HepG2 (cell line): ENCODE measurements around the gene ACAT2. TPM values are rescaled to one million over a fixed set of nuclear protein-coding genes. Genes with fewer than 3 reads are reported as not detected.

Experiments
- GZF1 ChIP-seq: sonication (generic); formaldehyde crosslinking; IDR thresholded peaks from 2 replicates; pipeline ENCODE4 v1.5.1; 2020; ENCODE audit warnings: mild to moderate bottlenecking, missing genetic modification reagents
- HIVEP1 ChIP-seq: sonication (generic); formaldehyde crosslinking; IDR thresholded peaks from 2 replicates; pipeline ENCODE4 v1.4.0; 2020; ENCODE audit warnings: mild to moderate bottlenecking, missing genetic modification reagents
- KLF9 ChIP-seq: IDR thresholded peaks from 2 replicates; pipeline ENCODE4 v1.6.1; 2016; ENCODE audit warnings: low read depth
- MAF1 ChIP-seq: sonication (generic); formaldehyde crosslinking; IDR thresholded peaks from 2 replicates; pipeline ENCODE4 v1.5.0; 2020; ENCODE audit warnings: missing genetic modification reagents, borderline replicate concordance
- NFE2L1 ChIP-seq: sonication (generic); formaldehyde crosslinking; IDR thresholded peaks from 2 replicates; pipeline ENCODE4 v1.4.0; 2020; ENCODE audit warnings: missing genetic modification reagents, mild to moderate bottlenecking, borderline replicate concordance
- NFRKB ChIP-seq: fragments of 450-650 bp; IDR thresholded peaks from 2 replicates; pipeline ENCODE4 v1.6.1; 2017
- RAD21 ChIP-seq: fragments of 450-650 bp; formaldehyde crosslinking; IDR thresholded peaks from 2 replicates; pipeline ENCODE4 v1.5.0; 2020; ENCODE audit warnings: mild to moderate bottlenecking
- RARG ChIP-seq: sonication (generic); formaldehyde crosslinking; IDR thresholded peaks from 2 replicates; pipeline ENCODE4 v1.4.0; 2020; ENCODE audit warnings: low read depth, mild to moderate bottlenecking, missing genetic modification reagents
- REL ChIP-seq: sonication (generic); formaldehyde crosslinking; conservative IDR thresholded peaks from 2 replicates; pipeline ENCODE4 v1.8.0; 2022; ENCODE audit warnings: mild to moderate bottlenecking, missing genetic modification reagents, moderate library complexity
- THAP11 ChIP-seq: IDR thresholded peaks from 2 replicates; pipeline ENCODE4 v1.6.1; 2016; ENCODE audit warnings: missing biosample characterization, missing genetic modification reagents
- THYN1 ChIP-seq: sonication (generic); formaldehyde crosslinking; IDR thresholded peaks from 2 replicates; pipeline ENCODE4 v1.8.1; 2023; ENCODE audit warnings: low read depth, mild to moderate bottlenecking, moderate library complexity, missing genetic modification reagents, borderline replicate concordance
- ZBTB38 ChIP-seq: sonication (generic); formaldehyde crosslinking; IDR thresholded peaks from 2 replicates; pipeline ENCODE4 v1.5.1; 2020; ENCODE audit warnings: mild to moderate bottlenecking, missing genetic modification reagents
- ZFP82 ChIP-seq: sonication (generic); formaldehyde crosslinking; IDR thresholded peaks from 2 replicates; pipeline ENCODE4 v1.5.1; 2020; ENCODE audit warnings: mild to moderate bottlenecking, missing genetic modification reagents, borderline replicate concordance
- ZNF337 ChIP-seq: sonication (generic); formaldehyde crosslinking; IDR thresholded peaks from 2 replicates; pipeline ENCODE4 v1.5.1; 2020; ENCODE audit warnings: missing genetic modification reagents, low read depth, mild to moderate bottlenecking, borderline replicate concordance
- ZNF367 ChIP-seq: sonication (generic); formaldehyde crosslinking; IDR thresholded peaks from 2 replicates; pipeline ENCODE4 v1.4.0; 2020; ENCODE audit warnings: missing genetic modification reagents, borderline replicate concordance
- ZNF562 ChIP-seq: sonication (generic); formaldehyde crosslinking; IDR thresholded peaks from 2 replicates; pipeline ENCODE4 v1.8.0; 2022; ENCODE audit warnings: missing genetic modification reagents, borderline replicate concordance
- ZNF788 ChIP-seq: sonication (generic); formaldehyde crosslinking; IDR thresholded peaks from 2 replicates; pipeline ENCODE4 v1.5.0; 2020; ENCODE audit warnings: mild to moderate bottlenecking, missing genetic modification reagents, borderline replicate concordance
- ZSCAN29 ChIP-seq: sonication (generic); formaldehyde crosslinking; conservative IDR thresholded peaks from 2 replicates; pipeline ENCODE4 v1.4.0; 2020; ENCODE audit warnings: mild to moderate bottlenecking, missing genetic modification reagents
- polyA plus RNA-seq, 8 experiments: library from polyadenylated mRNA; depleted of rRNA in 3 of 8; stranded (reverse) in 7 of 8; unstranded in 1 of 8; fragments of >200 nt; fragmentation: Illumina TruSeq in 4 of 8; extraction: Trizol in 4 of 8; gene quantifications; 2 replicates each; pipeline versions ENCODE4 v1.2.1 to v1.2.3, GENCODE V29; 2011 to 2016; ENCODE audit warnings: low read depth in 4 of 8, missing spikeins in 1 of 8, mixed read lengths in 1 of 8; ENCODE audit not compliant: insufficient read depth in 1 of 8
- total RNA-seq, 5 experiments: library from RNA; depleted of rRNA; stranded (reverse); fragments of >200 nt; fragmentation: Illumina TruSeq; extraction: Trizol; gene quantifications; 2 replicates each; pipeline ENCODE4 v1.2.3, GENCODE V29; 2016; ENCODE audit warnings: low read depth in 1 of 5
- TF ChIP-seq, protein P1 (sequence below), 2 experiments: sonication (generic) in 1 of 2; formaldehyde crosslinking in 1 of 2; IDR thresholded peaks; 2 replicates each; pipeline versions ENCODE4 v1.4.0 to v1.6.1; 2016 to 2020; ENCODE audit warnings: borderline replicate concordance in 1 of 2, low read depth in 1 of 2, mild to moderate bottlenecking in 1 of 2, missing genetic modification reagents in 1 of 2
- TF ChIP-seq, protein P2 (sequence below): sonication (generic); formaldehyde crosslinking; IDR thresholded peaks from 2 replicates; pipeline ENCODE4 v1.5.1; 2020; ENCODE audit warnings: mild to moderate bottlenecking, missing genetic modification reagents
- TF ChIP-seq, protein P3 (sequence below): sonication (generic); formaldehyde crosslinking; IDR thresholded peaks from 2 replicates; pipeline ENCODE4 v1.4.0; 2020; ENCODE audit warnings: missing genetic modification reagents

The ACAT2 gene
- total and polyA plus RNA-seq, 2 of the 13 experiments (the other 11 are each of a cell fraction or from before 2014, with no cell fraction given), result 121 to 534 TPM

DNA sequence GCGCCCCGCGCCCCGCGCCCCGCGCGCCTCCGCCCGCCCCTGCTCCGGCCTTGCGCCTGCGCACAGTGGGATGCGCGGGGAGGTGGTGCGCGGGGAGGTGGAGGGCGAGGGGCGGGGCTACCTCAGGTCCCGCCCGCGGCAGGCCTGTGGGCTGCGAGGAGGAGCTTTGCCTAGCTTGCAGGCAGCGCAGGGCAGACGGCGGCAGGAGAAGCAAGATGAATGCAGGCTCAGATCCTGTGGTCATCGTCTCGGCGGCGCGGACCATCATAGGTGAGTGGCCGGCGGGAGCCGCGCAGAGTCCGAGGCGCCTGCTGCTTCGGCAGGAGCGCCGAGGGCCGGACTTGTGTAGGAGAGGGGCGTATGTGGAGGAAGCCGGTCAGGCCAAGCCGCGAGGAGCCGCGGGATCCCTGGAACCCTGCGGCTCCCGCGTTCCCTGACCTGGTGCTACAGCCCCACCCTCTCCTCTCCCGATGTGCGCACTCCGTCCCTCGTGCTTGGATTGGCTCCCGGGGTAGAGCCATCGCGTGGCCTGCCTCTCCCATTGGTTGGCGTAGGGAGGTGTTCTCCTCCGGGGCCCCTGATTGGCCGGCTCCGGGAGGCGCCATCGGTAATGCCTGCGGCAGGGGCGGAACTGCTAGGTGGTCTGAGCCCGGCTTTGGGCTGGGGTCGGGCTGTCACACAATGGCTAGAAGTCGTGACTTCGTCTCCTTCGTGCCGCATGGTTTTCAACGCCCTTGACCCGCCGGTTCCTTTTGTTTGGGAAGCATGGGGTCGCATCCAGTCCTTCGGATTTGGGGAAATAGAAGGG lies at the start of gene ACAT2 (continued):
- TF ChIP-seq, protein P1, sequence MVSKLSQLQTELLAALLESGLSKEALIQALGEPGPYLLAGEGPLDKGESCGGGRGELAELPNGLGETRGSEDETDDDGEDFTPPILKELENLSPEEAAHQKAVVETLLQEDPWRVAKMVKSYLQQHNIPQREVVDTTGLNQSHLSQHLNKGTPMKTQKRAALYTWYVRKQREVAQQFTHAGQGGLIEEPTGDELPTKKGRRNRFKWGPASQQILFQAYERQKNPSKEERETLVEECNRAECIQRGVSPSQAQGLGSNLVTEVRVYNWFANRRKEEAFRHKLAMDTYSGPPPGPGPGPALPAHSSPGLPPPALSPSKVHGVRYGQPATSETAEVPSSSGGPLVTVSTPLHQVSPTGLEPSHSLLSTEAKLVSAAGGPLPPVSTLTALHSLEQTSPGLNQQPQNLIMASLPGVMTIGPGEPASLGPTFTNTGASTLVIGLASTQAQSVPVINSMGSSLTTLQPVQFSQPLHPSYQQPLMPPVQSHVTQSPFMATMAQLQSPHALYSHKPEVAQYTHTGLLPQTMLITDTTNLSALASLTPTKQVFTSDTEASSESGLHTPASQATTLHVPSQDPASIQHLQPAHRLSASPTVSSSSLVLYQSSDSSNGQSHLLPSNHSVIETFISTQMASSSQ (IDR thresholded peaks at IDR 0.05; ENCODE audit: low read depth), result no peak
- TF ChIP-seq, protein P1 (CRISPR knock-in tag; IDR thresholded peaks at IDR 0.05; ENCODE audit: borderline replicate concordance), result no peak; the same call in 1 of the 2 replicates
- TF ChIP-seq, protein P2, sequence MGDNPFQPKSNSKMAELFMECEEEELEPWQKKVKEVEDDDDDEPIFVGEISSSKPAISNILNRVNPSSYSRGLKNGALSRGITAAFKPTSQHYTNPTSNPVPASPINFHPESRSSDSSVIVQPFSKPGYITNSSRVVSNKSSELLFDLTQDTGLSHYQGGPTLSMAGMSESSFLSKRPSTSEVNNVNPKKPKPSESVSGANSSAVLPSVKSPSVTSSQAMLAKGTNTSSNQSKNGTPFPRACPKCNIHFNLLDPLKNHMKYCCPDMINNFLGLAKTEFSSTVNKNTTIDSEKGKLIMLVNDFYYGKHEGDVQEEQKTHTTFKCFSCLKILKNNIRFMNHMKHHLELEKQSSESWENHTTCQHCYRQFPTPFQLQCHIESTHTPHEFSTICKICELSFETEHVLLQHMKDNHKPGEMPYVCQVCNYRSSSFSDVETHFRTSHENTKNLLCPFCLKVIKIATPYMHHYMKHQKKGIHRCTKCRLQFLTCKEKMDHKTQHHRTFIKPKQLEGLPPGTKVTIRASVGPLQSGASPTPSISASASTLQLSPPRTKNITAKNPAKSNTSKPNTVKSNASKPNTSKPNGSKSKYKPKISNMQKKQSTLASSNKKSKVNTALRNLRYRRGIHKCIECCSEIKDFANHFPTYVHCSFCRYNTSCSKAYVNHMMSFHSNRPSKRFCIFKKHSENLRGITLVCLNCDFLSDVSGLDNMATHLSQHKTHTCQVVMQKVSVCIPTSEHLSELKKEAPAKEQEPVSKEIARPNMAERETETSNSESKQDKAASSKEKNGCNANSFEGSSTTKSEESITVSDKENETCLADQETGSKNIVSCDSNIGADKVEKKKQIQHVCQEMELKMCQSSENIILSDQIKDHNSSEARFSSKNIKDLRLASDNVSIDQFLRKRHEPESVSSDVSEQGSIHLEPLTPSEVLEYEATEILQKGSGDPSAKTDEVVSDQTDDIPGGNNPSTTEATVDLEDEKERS (CRISPR knock-in tag), result peak; percentile 86
- TF ChIP-seq RAD21, result peak; percentile 60
- TF ChIP-seq, protein P3, sequence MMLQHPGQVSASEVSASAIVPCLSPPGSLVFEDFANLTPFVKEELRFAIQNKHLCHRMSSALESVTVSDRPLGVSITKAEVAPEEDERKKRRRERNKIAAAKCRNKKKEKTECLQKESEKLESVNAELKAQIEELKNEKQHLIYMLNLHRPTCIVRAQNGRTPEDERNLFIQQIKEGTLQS (CRISPR knock-in tag), result peak; percentile 50; the same call in 1 of the 2 replicates
- no peak; the same call in 1 of the 2 replicates for TF ChIP-seq REL
- TF ChIP-seq ZNF562 (CRISPR knock-in tag), result no peak
- TF ChIP-seq ZBTB38, result peak; percentile 71
- TF ChIP-seq NFE2L1 (CRISPR knock-in tag), result no peak
- TF ChIP-seq HIVEP1 (CRISPR knock-in tag), result peak; percentile 83; the same call in 1 of the 2 replicates
- TF ChIP-seq ZNF788 (CRISPR knock-in tag), result peak; percentile 91; the same call in 1 of the 2 replicates
- TF ChIP-seq MAF1 (CRISPR knock-in tag), result peak; percentile 58
- TF ChIP-seq THYN1 (CRISPR knock-in tag), result 0 out of 2 replicates have a peak, but pooled peaks have one; percentile 26
- no peak for TF ChIP-seq ZSCAN29 (CRISPR knock-in tag)
- TF ChIP-seq ZNF367 (CRISPR knock-in tag), result peak; percentile 92
- peak; percentile 40; the same call in 1 of the 2 replicates for TF ChIP-seq THAP11 (CRISPR knock-in tag)
- peak; percentile 95 for TF ChIP-seq ZNF337
- TF ChIP-seq NFRKB, result no peak
- TF ChIP-seq KLF9, result peak; percentile 21; the same call in 1 of the 2 replicates
- TF ChIP-seq GZF1, result peak; percentile 74; the same call in 1 of the 2 replicates
- TF ChIP-seq RARG (CRISPR knock-in tag), result peak; percentile 57; the same call in 1 of the 2 replicates
- TF ChIP-seq ZFP82 (CRISPR knock-in tag), result peak; percentile 98; the same call in 1 of the 2 replicates
